PC-3 (cell line): ENCODE measurements around the gene DIAPH3.

Experiments used
- EZH2 ChIP-seq: fragments of 300-600 bp; sonication (generic); IDR thresholded peaks from one replicate; pipeline ENCODE4 v1.6.1; 2017; ENCODE audit warnings: antibody characterized with exemption, mild to moderate bottlenecking, low read length; ENCODE audit not compliant: unreplicated experiment
- EZH2phosphoT487 ChIP-seq: fragments of 300-600 bp; sonication (generic); IDR thresholded peaks from 2 replicates; pipeline ENCODE4 v1.6.1; 2018; ENCODE audit warnings: mild to moderate bottlenecking, antibody characterized with exemption, low read length, borderline replicate concordance
- TF ChIP-seq, protein P1 (sequence below): fragments of 300-600 bp; sonication (generic); conservative IDR thresholded peaks from 2 replicates; pipeline ENCODE4 v1.5.1; 2017; ENCODE audit warnings: antibody characterized with exemption, low read depth, mild to moderate bottlenecking, low read length

GRCh38 chr13:59710996-59711701, 452.6 kb downstream of the DIAPH3 start:
- TF ChIP-seq, protein P1, sequence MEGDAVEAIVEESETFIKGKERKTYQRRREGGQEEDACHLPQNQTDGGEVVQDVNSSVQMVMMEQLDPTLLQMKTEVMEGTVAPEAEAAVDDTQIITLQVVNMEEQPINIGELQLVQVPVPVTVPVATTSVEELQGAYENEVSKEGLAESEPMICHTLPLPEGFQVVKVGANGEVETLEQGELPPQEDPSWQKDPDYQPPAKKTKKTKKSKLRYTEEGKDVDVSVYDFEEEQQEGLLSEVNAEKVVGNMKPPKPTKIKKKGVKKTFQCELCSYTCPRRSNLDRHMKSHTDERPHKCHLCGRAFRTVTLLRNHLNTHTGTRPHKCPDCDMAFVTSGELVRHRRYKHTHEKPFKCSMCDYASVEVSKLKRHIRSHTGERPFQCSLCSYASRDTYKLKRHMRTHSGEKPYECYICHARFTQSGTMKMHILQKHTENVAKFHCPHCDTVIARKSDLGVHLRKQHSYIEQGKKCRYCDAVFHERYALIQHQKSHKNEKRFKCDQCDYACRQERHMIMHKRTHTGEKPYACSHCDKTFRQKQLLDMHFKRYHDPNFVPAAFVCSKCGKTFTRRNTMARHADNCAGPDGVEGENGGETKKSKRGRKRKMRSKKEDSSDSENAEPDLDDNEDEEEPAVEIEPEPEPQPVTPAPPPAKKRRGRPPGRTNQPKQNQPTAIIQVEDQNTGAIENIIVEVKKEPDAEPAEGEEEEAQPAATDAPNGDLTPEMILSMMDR = no peak
- TF ChIP-seq EZH2 (no peak), EZH2phosphoT487 (no peak)
